Measurements from ENCODE around the gene TMEM187.

TMEM187 gene

DNA sequence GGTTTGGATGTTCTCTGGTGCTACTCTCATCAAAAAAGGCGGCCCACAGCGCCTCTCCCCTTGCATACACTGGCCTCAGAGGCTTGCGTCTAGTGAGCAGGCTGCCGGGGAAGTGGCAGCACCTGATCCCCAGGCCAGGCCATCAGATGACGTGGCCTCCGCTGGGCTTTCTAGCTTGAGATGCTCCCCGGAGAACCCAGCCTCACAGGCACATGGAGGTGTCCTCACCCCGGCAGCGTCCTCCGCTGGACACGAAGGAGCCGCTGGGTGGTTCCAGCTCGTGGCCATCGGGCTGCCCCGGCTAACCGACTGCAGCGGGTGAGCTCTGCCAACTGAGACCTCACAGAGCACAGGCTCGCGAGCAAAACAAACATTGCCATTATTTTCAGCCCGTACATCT lies 34.4 kb downstream of the TMEM187 start:
- DNase-seq = no peak

DNA sequence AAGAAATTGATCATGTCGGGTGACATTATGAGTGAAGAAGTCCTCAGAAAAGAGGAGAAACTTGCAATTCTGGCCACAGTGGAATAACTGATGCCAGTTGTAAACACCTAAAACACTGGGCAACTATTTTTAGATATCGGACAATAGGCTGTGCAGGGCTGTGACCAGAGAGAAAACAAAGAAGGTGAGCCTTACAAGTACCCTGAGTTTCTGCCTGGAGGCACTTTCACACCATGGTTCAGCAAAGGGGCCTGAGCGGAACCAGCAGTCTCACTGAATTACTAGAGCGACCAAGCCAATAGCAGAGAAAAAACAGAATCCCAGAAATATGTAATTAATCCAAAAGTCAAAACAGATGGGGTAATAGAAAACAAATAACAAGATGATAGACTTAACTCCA lies 36.0 kb downstream of the TMEM187 start:
- DNase-seq = no peak

DNA sequence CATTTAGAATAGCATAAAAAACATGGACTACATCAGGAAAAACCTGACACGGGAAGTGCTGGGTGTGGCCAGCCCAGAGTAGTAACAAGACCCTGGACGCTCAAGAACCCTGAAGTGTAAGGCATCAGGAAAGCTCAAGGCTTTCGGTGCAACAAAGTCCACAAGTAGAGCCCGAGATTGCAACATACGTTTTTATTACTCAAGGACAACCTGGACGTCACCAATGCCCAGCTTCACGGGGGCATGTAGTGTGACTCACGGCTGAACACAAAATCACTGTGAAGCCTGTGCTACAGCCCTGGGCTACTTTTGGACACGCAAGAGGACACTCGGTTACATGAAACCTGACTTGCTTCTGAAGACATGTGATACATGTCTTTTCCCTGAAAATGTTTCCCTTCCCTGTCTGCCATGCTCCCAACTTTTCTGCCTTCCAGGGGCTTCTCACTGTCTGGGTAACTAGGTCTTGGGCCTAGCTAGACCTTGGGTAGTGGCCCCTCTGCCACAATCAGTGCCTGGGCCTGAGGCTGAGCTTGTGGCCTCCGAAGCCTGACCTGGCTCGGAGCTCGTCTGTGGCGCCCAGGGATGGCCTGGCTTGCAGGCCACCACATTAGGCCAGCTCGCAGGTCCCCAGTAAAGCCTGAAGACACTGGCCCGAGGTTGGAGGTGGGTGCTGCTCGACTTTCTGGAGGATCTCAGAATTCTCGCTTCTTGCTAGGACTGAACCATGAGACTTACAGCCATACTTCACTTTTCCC lies 38.0 kb downstream of the TMEM187 start:
- no peak for DNase-seq

DNA sequence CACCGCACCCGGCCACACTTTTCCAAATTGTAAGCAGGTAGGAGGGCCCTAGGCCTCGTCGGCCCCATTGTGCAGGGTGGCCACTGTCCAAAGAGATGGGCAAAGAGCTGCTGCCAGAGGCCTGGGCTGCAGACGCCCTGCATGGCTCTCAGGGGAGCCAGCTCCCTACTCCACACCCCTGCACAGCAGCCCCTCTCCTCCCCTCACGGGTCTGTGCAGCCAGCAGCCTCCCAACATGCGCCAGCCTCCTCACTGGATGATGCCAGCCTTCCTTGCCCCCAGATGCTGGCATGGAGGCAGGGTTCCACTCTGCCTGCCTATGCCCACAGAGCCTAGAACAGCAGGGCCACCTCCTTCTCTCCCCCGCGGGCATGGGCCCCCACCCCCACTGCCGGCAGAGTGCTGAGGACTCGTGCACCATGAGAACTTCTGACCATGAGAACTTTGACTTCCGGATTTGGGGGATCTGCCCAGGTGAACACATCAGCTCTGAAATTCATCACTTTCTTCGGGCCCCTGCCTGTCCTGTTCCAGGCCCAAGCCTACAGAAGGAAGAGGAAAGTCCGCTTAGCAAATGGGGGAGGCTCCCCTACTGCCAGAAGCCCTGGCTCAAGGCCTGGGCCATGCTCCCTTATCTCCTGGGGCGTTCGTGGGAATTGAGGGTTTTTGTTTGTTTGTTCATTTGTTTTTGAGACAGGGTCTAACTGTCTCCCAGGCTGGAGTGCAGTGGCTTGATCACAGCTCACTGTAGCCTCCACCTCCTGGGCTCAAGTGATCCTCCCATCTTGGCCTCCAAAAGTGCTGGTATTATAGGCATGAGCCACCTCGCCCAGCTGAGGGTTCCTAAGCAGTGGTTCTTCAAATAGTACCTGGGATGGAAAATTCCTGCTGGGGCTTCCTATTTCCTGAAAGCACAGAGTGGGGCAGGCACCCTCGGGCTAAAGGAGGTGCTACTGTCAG lies 39.1 kb downstream of the TMEM187 start:
- DNase-seq = no peak

DNA sequence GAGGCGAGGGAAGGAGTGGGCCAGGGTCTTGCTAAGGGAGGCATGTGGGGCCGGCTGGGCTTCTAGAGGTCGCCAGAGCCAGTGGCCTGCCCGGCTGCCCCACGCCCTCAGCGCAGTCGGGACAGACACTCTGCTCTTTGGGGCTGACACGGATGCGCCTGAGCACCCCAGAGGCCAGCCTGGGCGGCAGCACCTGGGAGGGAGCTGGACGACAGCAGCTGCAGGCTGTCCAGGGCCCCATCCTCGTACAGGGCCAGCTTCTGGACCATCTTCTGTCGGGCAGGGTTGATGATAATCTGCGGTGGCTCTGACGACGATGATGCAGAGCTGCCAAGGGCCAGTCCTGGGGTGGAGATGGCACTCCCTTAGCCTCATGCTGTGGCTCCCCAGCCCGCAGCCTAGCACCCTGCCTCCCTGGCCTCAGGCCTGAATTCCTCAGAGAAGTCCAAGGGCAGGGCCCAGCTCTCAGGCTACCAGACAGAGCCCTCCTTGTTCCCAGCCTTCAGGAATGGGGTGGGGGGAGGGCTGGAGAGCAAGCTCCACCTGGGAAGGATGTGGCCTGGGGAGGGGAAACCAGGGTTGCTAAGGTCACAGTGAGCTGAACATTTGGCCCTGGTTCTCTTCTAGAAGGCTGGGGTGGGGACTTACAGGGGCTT lies 39.9 kb downstream of the TMEM187 start:
- DNase-seq = no peak

DNA sequence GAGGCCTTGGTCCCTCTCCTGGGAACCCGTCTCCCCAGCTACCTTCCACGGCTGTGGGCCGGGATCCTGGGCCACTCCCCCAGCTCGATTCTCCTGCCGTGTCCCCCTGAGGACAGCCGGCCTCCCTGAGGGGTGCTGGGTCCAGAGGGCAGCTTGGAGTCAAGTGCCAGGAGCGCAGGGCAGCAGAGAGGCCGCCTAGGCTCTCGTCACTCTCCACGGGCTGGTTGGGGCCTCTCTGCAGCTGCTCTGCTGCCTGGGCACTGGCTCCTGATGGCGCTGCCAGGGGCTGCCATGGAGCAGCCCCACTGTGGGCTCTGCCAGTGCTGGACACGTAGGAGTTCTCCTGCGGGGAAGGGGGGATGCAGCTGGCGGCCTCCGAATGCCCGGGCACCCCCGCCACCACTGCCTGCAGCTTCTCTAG lies 40.5 kb downstream of the TMEM187 start:
- no peak for DNase-seq

DNA sequence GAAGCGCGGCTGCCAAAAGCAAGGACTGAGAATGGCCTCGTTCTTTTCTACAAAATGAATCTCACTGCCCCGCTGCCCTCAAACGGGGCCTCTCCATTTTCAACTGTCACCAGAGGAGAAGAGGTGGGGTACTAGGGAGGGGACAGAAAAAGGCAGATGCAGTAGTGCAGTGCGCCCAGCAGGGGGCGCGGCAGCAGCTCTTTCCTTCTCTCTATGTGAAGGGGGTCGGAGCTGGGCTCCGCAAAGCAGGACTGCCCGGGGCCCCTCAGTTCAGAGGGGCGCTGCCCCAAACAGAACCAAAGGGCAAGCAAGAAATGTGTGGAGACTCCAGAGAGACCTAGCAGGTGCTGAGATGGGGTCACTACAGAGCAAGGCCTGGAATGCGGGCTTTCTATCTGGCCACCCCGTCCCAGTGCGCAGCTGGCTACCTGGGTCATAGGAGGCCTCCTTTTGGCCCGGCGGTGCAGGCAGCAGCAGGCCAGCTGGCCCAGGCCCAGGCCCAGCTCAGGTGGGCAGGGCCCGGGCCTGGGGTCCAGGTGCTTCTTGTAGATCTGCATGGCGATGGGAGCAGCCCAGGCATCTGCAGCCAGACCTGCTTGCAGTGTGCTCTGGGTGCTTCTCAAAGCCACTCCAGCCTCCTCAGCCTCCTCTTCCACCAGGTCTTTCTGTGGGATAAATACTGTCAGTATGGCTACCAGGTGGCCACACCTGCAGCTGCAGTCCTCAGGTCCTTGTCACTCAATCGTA lies 41.2 kb downstream of the TMEM187 start:
- peak; percentile 49 for DNase-seq

DNA sequence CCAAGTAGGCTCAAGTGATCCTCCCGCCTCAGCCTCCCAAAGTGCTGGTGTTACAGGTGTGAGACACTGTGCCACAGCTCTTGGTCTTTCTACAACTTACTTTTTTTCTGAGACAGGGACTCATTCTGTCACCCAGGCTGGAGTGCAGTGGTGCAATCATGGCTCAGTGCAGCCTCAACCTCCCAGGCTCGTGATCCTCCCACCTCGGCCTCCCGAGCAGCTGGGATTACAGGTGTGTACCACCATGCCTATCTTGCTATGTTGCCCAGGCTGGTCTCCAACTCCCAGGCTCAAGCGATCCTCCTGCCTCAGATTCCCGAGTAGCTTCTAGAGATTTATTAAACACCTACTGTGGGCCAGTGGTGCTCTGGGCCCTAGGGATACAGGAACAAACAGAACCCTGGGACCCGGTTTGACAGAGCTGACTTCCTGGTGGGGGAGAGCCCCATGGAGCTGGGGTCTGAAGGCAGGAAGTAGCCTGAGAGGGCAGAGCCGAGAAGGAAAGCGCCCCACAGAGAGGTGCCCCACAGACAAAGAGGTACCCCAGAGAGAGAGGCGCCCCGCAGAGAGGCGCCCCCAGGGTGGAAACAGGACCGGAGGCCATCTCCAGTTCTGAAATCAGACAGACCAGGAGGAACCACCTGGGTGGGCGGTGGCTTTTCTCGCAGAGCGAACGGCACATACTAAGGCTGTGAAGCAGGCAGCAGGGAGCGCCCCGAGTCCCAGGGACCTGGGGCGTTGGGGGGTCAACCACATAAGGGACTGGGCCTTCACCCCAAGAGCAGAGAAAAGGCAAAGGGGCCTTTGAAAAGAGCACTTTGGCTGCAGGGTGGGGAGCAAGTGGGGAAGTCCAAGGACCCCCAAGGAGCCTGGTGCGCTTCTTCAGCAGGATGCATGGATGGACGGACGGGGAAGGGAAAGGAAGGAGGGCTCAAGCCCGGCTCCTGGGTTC lies 42.2 kb downstream of the TMEM187 start:
- DNase-seq = no peak

DNA sequence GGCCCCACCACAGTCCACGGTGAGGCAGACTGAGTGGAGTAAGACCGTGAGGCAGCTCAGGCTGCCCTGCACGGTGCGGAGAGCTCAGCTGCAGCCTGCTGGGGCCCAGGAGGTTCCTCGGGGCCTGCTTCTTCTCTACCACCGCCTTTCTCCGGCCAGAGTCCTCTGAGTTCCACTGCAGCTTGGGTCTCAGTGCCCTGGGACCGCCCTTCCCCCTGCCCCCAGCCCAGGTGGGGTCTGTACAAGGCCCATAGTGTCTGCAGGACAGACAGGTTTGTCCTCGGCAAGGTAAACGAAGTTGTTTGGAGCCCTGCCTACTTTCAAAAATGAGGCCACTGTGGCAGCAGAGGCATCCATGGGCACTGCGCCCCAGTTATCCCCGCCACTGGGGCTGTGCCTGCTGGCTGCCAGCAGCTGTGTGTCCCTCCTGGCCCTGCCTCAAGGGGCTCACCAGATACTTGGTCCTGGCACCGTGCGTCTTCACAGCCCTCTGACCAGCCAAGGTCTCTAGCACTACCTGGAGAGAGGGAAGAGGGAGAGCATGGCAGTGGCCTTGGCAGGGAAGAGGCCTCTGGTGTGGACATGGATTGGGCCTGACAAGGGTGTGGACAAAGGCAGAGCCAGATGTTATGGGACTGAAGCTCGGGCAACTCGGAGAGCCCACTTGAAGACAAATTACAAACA lies 43.2 kb downstream of the TMEM187 start:
- DNase-seq = no peak

DNA sequence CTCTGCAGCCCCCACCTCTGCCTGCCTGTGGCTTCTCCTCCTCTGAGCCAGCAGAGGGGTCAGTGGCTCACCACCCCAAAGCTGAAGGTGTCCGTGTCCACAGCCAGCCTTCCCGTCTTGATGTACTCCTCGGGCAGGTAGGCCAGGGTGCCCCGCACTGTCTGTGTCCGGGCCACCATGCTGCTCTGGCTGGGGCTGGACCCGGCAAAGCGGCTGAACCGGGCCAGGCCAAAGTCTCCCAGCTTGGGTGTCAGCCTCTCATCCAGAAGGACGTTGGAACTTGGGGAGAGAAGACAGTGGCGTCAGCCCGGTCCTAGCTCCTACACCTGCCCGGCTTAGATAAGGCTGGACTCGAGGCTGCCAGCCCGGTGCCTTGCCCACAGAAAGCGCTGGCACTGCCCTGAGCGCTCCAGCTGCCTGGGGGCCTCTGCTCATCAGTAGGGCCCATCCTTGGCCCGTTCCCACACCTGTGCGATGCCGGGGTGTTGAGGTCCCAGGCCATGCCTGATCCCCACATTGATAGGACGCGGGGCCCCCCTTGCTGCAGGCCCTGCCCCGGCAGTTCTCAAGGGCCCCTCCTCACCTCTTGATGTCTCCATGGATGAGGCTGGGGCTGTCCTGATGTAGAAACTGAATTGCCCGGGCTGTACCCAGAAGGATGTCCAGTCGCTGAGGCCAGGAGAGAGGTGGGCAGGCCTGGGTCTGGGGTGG lies 44.0 kb downstream of the TMEM187 start:
- no peak for DNase-seq

DNA sequence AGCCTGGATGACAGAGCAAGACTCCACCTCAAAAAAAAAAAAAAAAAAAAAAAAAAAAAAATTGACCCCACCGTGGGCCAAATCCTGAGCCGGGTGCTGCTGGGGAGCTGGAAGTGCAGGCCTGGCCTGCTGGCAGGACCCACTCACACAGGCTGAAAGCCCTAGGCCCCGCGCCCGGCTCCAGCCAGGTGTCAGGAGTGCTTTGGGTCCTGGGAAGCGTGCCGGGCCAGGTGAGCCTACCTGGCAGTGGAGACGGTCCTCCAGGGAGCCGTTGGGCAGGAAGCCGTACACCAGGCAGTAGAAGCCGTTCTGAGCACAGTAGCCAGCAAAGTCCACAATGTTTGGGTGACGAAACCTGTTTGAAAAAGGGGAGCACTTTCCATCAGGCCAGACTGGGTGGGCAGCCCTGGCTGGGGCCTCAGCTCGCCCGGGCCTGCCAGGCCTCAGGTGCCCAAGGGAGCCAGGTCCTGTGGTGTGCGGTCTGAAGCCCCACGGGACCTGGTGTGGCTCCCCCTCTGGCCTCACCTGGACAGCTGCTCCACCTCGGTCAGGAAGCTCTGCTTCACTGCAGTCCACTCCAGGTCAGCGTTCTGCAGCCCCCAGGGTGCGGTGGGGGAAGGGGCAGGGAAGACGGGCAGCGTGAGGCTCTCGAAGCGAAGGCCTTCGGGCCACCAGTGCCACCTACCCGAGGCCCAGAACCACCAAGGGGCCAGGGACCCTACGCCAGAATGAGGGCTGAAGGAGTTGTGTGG lies 45.4 kb downstream of the TMEM187 start:
- DNase-seq = no peak

DNA sequence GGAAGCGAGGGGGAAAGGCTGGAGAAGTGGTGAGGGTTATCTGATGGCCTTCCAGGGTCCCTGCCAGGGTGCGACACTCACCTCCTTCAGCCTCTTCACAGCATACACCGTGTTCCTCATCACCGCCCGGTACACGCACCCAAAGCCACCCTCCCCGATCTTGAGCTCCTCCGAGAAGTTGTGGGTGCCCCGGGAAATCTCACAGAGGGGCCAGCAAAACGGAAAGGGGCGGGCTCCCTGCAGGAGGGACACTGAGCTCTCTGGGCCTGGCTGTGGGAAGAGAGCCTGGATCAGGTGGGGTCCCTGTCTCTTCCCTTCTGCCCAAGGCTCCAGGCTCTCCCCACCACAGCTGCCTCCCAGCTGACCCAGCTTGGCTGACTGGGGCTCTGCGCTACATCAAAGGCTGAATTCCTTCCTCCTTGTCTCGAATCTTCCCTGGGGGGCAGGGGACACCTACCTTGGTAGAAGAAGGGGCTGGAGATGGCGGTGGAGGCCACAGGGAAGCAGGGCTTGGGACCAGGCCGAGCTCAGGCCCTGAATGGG lies 46.0 kb downstream of the TMEM187 start:
- peak; percentile 15 for DNase-seq

DNA sequence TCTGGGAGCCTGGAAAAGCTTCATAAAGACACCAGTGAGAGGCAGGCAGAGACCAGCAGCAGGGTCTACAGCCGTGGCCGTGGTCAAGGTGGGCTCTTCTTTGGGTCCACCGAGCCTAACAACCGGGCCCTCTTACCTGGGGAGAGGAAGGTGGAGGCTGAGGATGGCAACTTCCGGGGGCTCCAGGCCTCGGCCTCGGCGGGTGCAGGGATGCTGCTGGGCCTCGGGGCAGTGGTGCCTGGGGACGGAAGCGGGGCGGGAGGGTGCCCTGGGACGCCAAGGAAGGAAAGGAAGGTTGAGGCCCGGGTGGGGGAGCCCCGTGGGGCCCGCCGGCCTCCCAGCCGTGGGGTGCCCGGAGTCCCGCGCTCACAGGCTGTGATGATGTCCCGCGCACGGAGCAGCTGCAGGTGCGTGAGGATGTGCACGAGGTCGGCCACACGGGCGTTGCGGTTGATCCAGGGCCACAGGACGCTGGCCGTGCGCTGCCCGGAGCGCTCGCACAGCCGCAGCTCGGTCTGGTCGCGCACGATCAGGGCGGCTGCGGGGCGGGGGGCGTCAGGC lies 46.6 kb downstream of the TMEM187 start:
- peak; percentile 17 for DNase-seq

DNA sequence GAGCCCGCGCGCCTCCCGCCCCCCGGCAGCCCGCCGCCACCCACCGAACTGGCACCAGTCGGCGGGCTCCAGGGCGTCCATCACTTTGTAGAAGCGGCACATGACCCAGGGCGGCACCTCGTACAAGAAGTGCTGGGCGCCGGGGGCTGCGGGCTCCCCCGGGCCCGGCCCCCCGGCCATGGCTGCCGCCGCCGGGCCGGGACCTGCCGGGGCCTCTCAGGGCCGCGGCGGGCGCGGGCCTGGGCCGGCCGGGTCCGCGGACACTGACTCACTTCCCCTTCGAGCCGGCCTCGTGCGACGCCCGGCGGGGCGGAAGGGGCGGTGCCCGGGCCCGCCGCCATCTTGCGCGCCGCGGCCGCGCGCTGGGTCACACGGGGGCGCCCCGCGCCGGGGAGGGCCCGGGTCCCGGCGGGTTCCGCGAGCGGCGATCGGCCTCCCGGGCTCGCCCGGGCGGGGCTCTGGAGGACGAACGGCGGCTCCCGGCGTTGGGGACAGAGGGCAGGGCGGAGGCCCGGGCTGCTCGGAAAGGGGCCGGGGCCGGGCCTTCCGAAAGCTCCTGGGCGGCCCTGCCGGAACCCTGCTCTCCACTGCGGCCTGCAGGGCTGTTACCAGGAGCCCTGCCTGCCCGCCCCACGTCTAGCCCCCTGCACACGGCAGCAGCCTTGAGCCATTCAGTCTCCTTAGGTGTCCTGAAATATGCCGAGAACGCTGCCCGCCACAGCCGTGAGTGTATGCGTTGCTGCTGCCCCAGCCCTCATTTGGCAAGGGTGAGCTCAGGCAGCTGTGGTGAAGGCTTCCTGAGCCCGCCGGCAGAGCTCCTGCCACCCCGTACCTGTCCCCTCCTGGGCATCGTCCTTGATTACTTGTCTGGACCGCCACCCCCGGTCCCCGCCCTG lies 47.3 kb downstream of the TMEM187 start, which contains the start of gene IRAK1:
Gene IRAK1, minus strand, starts transcription at position 270 of the 896 bp plus-strand sequence. Its CDS starts 90 bp downstream, at position 180.
- peak; percentile 59 for DNase-seq

DNA sequence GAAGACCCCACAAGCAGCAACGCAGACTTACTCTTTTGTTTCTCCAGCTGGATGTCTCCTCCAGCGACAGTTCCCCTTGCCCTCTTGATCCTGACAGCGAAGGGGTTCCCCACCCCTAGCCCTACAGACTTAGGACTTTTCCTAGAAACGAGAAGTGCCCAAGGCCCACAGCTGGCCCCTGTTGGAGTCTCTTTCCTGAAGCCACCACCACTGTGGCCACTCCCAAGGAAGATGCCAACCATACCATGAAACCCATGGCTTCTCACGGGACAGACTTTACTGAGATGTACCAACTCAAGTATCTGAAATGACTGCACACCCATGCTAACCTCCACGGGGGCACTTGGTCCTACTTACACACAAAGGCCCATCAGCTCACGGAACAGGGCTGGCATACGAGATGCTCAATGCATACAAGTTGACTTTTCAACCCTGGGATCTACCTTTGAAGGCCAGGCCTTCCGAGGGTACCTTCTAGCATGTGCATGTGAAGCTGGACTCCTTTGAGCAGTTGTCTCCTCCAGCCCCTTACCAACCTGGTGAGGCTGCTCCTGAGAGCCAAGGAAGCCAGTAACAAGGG lies 48.1 kb downstream of the TMEM187 start:
- no peak for DNase-seq

DNA sequence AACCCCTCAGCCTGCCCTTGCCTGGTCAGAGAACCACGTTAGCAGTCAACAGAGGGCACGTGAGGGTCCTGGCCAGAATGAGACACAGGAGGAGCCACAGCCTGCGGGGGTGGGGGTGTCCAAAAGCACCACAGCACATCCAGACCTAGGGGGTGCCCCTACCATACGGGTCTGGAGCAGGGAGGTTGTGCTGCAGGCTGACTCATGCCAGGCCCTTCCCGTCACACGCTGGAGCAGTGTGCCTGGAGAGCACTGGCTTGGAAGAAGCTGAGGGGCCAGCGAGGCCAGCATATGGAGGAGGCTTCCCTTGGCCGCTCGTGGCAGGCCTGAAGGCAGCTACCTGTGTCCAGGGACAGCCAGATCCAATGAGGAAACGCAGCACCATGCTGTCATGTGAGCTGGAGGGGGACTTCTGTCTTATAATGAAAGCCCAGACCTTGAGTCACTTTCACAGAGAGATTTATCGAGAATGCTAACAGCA lies 48.6 kb downstream of the TMEM187 start:
- peak; percentile 21 for DNase-seq

DNA sequence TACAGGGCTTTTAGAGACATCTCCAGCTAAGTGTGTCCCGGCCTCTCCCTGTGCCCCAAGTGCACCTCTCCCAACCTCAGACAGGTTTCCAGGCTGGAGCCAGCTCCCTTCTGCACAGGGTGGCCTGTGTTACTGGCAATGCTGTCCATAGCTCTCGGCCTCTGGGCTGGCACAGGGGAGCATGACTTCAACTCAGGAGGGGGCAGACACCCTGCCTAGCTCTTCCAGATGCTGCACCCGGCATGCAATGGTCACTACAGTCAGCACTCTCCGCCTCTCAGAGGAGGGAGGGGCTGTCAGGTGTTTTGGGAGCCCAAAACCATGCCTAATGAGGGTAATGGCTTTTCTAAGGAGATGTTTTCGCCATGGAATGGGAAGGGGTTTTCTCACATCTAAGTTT lies 49.6 kb downstream of the TMEM187 start:
- DNase-seq = no peak

Data from activated naive CD4-positive, alpha-beta T cell treated with Interleukin-2 at 50 U/mL for 16 hours (primary cell).